GM12874 (cell line): ENCODE data around the gene IL2RA.

ENCODE experiments used
- TF ChIP-seq, protein P1 (sequence below): IDR thresholded peaks from 2 replicates; pipeline ENCODE4 v1.5.1; 2011; ENCODE audit warnings: low read depth, mild to moderate bottlenecking, control low read depth, low read length, moderate library complexity; ENCODE audit not compliant: insufficient read depth

IL2RA gene

DNA sequence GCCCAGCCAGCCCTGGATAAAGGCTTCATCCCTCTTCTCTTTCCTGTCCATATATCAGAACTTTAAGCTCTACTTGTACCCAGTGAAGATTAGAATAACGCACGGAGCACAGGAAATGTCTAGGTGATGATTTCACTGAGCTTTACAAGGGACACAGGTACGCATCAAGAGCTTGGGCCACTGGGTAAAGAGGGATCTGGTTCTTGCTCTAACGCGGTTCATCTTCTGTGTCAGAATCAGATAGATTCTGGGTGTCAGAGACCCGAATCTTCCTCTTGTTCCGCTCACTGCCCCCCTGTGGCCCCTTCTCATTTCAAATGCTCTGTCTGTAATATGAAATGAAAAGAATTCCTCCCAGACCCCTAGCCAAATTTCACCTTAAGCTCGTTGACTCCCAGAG, 24.7 kb downstream of the IL2RA start:
- TF ChIP-seq, protein P1, sequence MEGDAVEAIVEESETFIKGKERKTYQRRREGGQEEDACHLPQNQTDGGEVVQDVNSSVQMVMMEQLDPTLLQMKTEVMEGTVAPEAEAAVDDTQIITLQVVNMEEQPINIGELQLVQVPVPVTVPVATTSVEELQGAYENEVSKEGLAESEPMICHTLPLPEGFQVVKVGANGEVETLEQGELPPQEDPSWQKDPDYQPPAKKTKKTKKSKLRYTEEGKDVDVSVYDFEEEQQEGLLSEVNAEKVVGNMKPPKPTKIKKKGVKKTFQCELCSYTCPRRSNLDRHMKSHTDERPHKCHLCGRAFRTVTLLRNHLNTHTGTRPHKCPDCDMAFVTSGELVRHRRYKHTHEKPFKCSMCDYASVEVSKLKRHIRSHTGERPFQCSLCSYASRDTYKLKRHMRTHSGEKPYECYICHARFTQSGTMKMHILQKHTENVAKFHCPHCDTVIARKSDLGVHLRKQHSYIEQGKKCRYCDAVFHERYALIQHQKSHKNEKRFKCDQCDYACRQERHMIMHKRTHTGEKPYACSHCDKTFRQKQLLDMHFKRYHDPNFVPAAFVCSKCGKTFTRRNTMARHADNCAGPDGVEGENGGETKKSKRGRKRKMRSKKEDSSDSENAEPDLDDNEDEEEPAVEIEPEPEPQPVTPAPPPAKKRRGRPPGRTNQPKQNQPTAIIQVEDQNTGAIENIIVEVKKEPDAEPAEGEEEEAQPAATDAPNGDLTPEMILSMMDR, result no peak

DNA sequence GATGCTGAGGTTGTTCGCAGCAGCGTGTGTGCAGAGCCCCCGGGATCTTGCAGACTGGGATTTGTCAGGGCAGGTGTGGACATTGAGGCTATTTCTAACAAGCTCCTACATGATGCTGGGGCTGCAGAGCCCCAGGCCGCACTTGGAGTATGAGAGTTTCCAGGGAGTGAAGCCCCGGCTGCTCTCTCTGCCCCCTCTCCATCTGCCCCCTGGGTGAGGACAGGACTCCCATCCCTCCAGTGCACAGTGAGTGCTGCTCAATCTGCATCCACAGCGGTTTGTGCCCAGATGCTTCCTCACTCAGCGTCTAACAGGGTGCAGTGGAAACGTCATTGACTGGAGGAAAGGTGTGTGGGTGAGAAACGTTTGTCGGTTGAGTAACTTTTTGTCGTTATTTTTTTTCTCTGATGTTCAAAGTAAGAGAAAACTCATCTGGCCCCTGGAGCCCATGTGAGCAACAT, 25.3 kb downstream of the IL2RA start:
- TF ChIP-seq, protein P1, result no peak

GRCh38 chr10:6035931-6036575, 26.1 kb downstream of the IL2RA start:
- TF ChIP-seq, protein P1, result no peak

GRCh38 chr10:6035101-6035834, 26.9 kb downstream of the IL2RA start:
- TF ChIP-seq, protein P1, result no peak

- TF ChIP-seq, protein P1, result no peak
These were observed 27.8 kb downstream of the IL2RA start for GRCh38 chr10:6034371-6034770.

GRCh38 chr10:6033954-6034353, 28.2 kb downstream of the IL2RA start:
- TF ChIP-seq, protein P1, result no peak

- TF ChIP-seq, protein P1, result no peak
These were observed 31.2 kb downstream of the IL2RA start for GRCh38 chr10:6030940-6031339.
